GM12878 (cell line): ENCODE data around the gene GRIK4. TPM values are rescaled to one million over a fixed set of nuclear protein-coding genes. Genes with fewer than 3 reads are reported as not detected.

Experiments
- ATAC-seq: fragments of 200-7000 bp; cut with Tn5 transposase; 3 replicates; pipeline ENCODE4 v1.9.1; 2020; ENCODE audit warnings: mild to moderate bottlenecking, moderate library complexity
- BruUV-seq: library from RNA; stranded (reverse); fragments of 400-500 nt; replicated peaks from 2 replicates; lab custom pipeline; 2021; lab: Mats Ljungman, UMichigan
- CTCF ChIA-PET: fragments of 300-600 bp; sonication (Branson Sonifier 250); formaldehyde crosslinking; extraction: SDS; loops from one replicate; lab custom pipeline; 2021; ENCODE audit warnings: inconsistent platforms; lab: Yijun Ruan, JAX
- POLR2A ChIA-PET: fragments of 350-600 bp; formaldehyde crosslinking; extraction: SDS; loops from one replicate; lab custom pipeline; 2021; ENCODE audit warnings: inconsistent platforms; lab: Charles Lee
- RAD21 ChIA-PET: fragments of 300-600 bp; sonication (Branson Sonifier 250); formaldehyde crosslinking; loops from one replicate; lab custom pipeline; 2023; ENCODE audit warnings: antibody characterized with exemption; ENCODE audit not compliant: unreplicated experiment; lab: Charles Lee
- SMC1A ChIA-PET: fragments of 300-600 bp; sonication (Branson Sonifier 250); formaldehyde crosslinking; loops from one replicate; lab custom pipeline; 2023; ENCODE audit not compliant: unreplicated experiment, uncharacterized antibody; lab: Charles Lee
- DNase-seq: peaks from one replicate; pipeline ENCODE4 v3.0.0-alpha.2; 2011; ENCODE audit warnings: low read depth, low spot score
- FAIRE-seq: peaks from 3 replicates; lab custom pipeline; 2011; peaks lifted over from hg19 to GRCh38; lab: Jason Lieb, UNC
- H2AFZ ChIP-seq: 2 replicates; pipeline ENCODE4 v1.6.0; 2011; ENCODE audit warnings: low read depth, low read length, control low read depth; ENCODE audit not compliant: control insufficient read depth
- H3K27ac ChIP-seq: 2 replicates; pipeline ENCODE4 v1.5.1; 2011; ENCODE audit warnings: control low read depth; ENCODE audit not compliant: control insufficient read depth, insufficient read depth
- H3K27me3 ChIP-seq, 2 experiments: replicated peaks in 1 of 2; 2 replicates each; pipeline versions ENCODE4 v1.6.0 to v1.6.1; 2011; ENCODE audit warnings: low read length in 1 of 2; ENCODE audit not compliant: control insufficient read depth in 2 of 2, insufficient read depth in 2 of 2
- H3K36me3 ChIP-seq, 2 experiments: 2 replicates each; pipeline ENCODE4 v1.5.1; 2011; ENCODE audit warnings: low read length in 1 of 2; ENCODE audit not compliant: control insufficient read depth in 2 of 2, insufficient read depth in 2 of 2
- H3K4me1 ChIP-seq: 2 replicates; pipeline ENCODE4 v1.6.1; 2011; ENCODE audit warnings: mild to moderate bottlenecking, low read length, moderate library complexity, mixed read lengths; ENCODE audit not compliant: control insufficient read depth, insufficient read depth
- H3K4me2 ChIP-seq: 2 replicates; pipeline ENCODE4 v1.6.0; 2011; ENCODE audit warnings: control low read depth; ENCODE audit not compliant: control insufficient read depth, insufficient read depth
- H3K4me3 ChIP-seq: fragments of 200-600 bp; sonication (generic); 2 replicates; pipeline ENCODE4 v1.5.1; 2016
- H3K79me2 ChIP-seq: 2 replicates; pipeline ENCODE4 v1.6.0; 2011; ENCODE audit warnings: low read length; ENCODE audit not compliant: control insufficient read depth, insufficient read depth
- H3K9ac ChIP-seq: 2 replicates; pipeline ENCODE4 v1.8.0; 2011; ENCODE audit warnings: low read length, control low read depth, mixed read lengths; ENCODE audit not compliant: control insufficient read depth, insufficient read depth
- H3K9me3 ChIP-seq: replicated peaks from 3 replicates; pipeline ENCODE4 v1.5.1; 2011; ENCODE audit warnings: mild to moderate bottlenecking, low read length; ENCODE audit not compliant: control insufficient read depth, insufficient read depth
- H4K20me1 ChIP-seq: 2 replicates; pipeline ENCODE4 v1.6.0; 2011; ENCODE audit not compliant: control insufficient read depth, insufficient read depth
- ATF3 ChIP-seq: IDR thresholded peaks from 2 replicates; pipeline ENCODE4 v1.6.1; 2011; ENCODE audit warnings: low read depth, mild to moderate bottlenecking, low read length, moderate library complexity, borderline replicate concordance; ENCODE audit errors: extremely low read depth
- BMI1 ChIP-seq: fragments of 450-650 bp; IDR thresholded peaks from 2 replicates; pipeline ENCODE4 v1.6.1; 2016; ENCODE audit warnings: mild to moderate bottlenecking, moderate library complexity, borderline replicate concordance
- DPF2 ChIP-seq: fragments of 450-650 bp; IDR thresholded peaks from 2 replicates; pipeline ENCODE4 v1.6.1; 2017; ENCODE audit warnings: mild to moderate bottlenecking
- EZH2 ChIP-seq: IDR thresholded peaks from 2 replicates; pipeline ENCODE4 v1.6.1; 2012; ENCODE audit warnings: low read depth, mild to moderate bottlenecking, control low read depth, inconsistent platforms, low read length, borderline replicate concordance; ENCODE audit not compliant: control insufficient read depth
- JUND ChIP-seq: IDR thresholded peaks from 2 replicates; pipeline ENCODE4 v1.6.1; 2012; ENCODE audit warnings: low read depth, mild to moderate bottlenecking, low read length, improper control_type of control experiment, moderate library complexity
- MTA3 ChIP-seq: IDR thresholded peaks from 2 replicates; pipeline ENCODE4 v1.6.1; 2012; ENCODE audit warnings: low read length, inconsistent platforms, borderline replicate concordance
- NFIC ChIP-seq: IDR thresholded peaks from 2 replicates; pipeline ENCODE4 v1.6.1; 2012; ENCODE audit warnings: low read depth, mild to moderate bottlenecking, inconsistent platforms, low read length, moderate library complexity
- NFYA ChIP-seq: IDR thresholded peaks from 2 replicates; pipeline ENCODE4 v1.6.1; 2011; ENCODE audit warnings: low read depth, mild to moderate bottlenecking, low read length, improper control_type of control experiment, borderline replicate concordance
- PKNOX1 ChIP-seq: fragments of 450-650 bp; IDR thresholded peaks from 2 replicates; pipeline ENCODE4 v1.6.1; 2016; ENCODE audit warnings: mild to moderate bottlenecking
- POLR2AphosphoS5 ChIP-seq: IDR thresholded peaks from 2 replicates; pipeline ENCODE4 v1.6.1; 2011; ENCODE audit warnings: mild to moderate bottlenecking, low read length, inconsistent platforms
- RAD21 ChIP-seq: IDR thresholded peaks from 2 replicates; pipeline ENCODE4 v1.6.1; 2011; ENCODE audit warnings: mild to moderate bottlenecking, low read depth, low read length, moderate library complexity; ENCODE audit not compliant: insufficient read depth
- RCOR1 ChIP-seq: conservative IDR thresholded peaks from 2 replicates; pipeline ENCODE4 v1.6.1; 2012; ENCODE audit warnings: low read depth, low read length, improper control_type of control experiment
- RUNX3 ChIP-seq: IDR thresholded peaks from 2 replicates; pipeline ENCODE4 v1.6.1; 2012; ENCODE audit warnings: low read length, inconsistent platforms
- SP1 ChIP-seq: IDR thresholded peaks from one replicate; pipeline ENCODE4 v1.6.1; 2011; ENCODE audit warnings: low read depth, low read length
- SPI1 ChIP-seq: IDR thresholded peaks from 2 replicates; pipeline ENCODE4 v1.6.1; 2011; ENCODE audit warnings: low read depth, mild to moderate bottlenecking, low read length, moderate library complexity, borderline replicate concordance; ENCODE audit not compliant: insufficient read depth
- SRF ChIP-seq, 2 experiments: IDR thresholded peaks; 2 replicates each; pipeline ENCODE4 v1.6.1; 2011; ENCODE audit warnings: low read depth in 2 of 2, low read length in 2 of 2, mild to moderate bottlenecking in 1 of 2, moderate library complexity in 1 of 2
- TCF3 ChIP-seq: IDR thresholded peaks from 2 replicates; pipeline ENCODE4 v1.6.1; 2012; ENCODE audit warnings: low read depth, mild to moderate bottlenecking, low read length, borderline replicate concordance; ENCODE audit not compliant: insufficient read depth
- WGBS: methylation state at CpG from one replicate; pipeline ENCODE4 v1.1.6; 2016; ENCODE audit warnings: low lambda C conversion rate; ENCODE audit not compliant: insufficient replicate concordance, insufficient coverage; ENCODE audit errors: missing lambda C conversion rate; 5-methylcytosine and 5-hydroxymethylcytosine counted together
- in situ Hi-C: fragments of 300-500 bp; cut with MboI; formaldehyde crosslinking; loops from 9 replicates; pipeline ENCODE4 v1.14.3; 2018; ENCODE audit warnings: mixed read lengths
- intact Hi-C: fragments of 100-400 bp; cut with micrococcal nuclease; formaldehyde crosslinking; loops from one replicate; pipeline ENCODE4 v1.14.2; 2022; ENCODE audit not compliant: unreplicated experiment
- polyA plus RNA-seq, 11 experiments: library from polyadenylated mRNA; depleted of rRNA in 4 of 11; unstranded in 6 of 11; stranded (reverse) in 5 of 11; fragments of >200 nt; fragmentation: Nextera tagmentation in 4 of 11; fragmentation: Illumina TruSeq in 1 of 11; extraction: Ambion mirVana in 4 of 11; extraction: Trizol in 1 of 11; gene quantifications; 1 replicate in 1 of 11; 2 replicates in 10 of 11; pipeline versions ENCODE4 v1.2.1 to v1.2.3, GENCODE V29; 2011 to 2016; ENCODE audit warnings: inconsistent platforms in 2 of 11, missing spikeins in 2 of 11, low read depth in 1 of 11
- total RNA-seq, 4 experiments: library from RNA; depleted of rRNA in 3 of 4; stranded (reverse); fragments of >200 nt in 3 of 4; fragmentation: Illumina TruSeq in 1 of 4; extraction: Trizol in 1 of 4; gene quantifications; 2 replicates each; pipeline versions ENCODE4 v1.2.1 to v1.2.3, GENCODE V29; 2013 to 2021

Gene GRIK4
- total and polyA plus RNA-seq, 10 of the 15 experiments (the other 5 are each of a cell fraction or from before 2014, with no cell fraction given), result 0.33 to 3.6 (median 0.72) TPM

GRCh38 chr11:120811731-120812130 is 300.2 kb downstream of the GRIK4 start:
- in situ Hi-C loops, result no loop called here
- CTCF ChIA-PET, result no interaction called here
- SMC1A ChIA-PET, result no interaction called here

GRCh38 chr11:120814531-120815318 is 303.2 kb downstream of the GRIK4 start:
- Histone ChIP-seq H4K20me1 (no peaks in the 10 kb centered on the region), H3K79me2 (no peaks in the 10 kb centered on the region), H3K36me3 (no peaks in the 10 kb centered on the region; a peak in 1 of 4 replicates), H3K4me3 (no peak overlapping the region), H3K27me3 (0 out of 4 replicates have a peak, but pooled peaks cover 0 to 2% of the 10 kb centered on the region in 2 experiments), H3K4me2 (no peak overlapping the region), H2AFZ (no peak overlapping the region), H3K27ac (no peak overlapping the region), H3K4me1 (no peaks in the 10 kb centered on the region), H3K9ac (no peak overlapping the region), H3K9me3 (no peaks in the 10 kb centered on the region)
- FAIRE-seq (no peak), ATAC-seq (no peak), DNase-seq (no peak)
- in situ Hi-C loops (no loop called here), intact Hi-C loops (no loop called here)
- ChIA-PET POLR2A (no interaction called here), SMC1A (no interaction called here), CTCF (interaction anchor here (0.7 kb wide), 1 partner anchor 50 kb away, joined by 5 read pairs; no protein-coding TSS in a partner anchor), RAD21 (no interaction called here)
- no TSS peak for BruUV-seq
- 43% methylated on average over 21 of the region's 21 CpGs for WGBS
- TF ChIP-seq SP1 (no peak), ATF3 (no peak), SPI1 (no peak), EZH2 (no peak), RUNX3 (no peak), MTA3 (no peak), PKNOX1 (no peak), POLR2AphosphoS5 (no peak), TCF3 (no peak), BMI1 (no peak)

More at GRCh38 chr11:120811731-120812130, 300.2 kb downstream of the GRIK4 start:
- FAIRE-seq (no peak), ATAC-seq (no peak)
- no peaks in the 10 kb centered on the region for H3K79me2 ChIP-seq
- H3K4me3 ChIP-seq, result no peak overlapping the region
- H3K4me1 ChIP-seq, result no peaks in the 10 kb centered on the region
- no peaks in the 10 kb centered on the region for H4K20me1 ChIP-seq
- H2AFZ ChIP-seq, result no peak overlapping the region
- no peaks in the 10 kb centered on the region; a peak in 2 of 4 replicates for H3K36me3 ChIP-seq
- H3K9me3 ChIP-seq, result no peaks in the 10 kb centered on the region
- H3K27ac ChIP-seq, result no peak overlapping the region
- RAD21 ChIA-PET, result no interaction called here
- no peaks in the 10 kb centered on the region for H3K27me3 ChIP-seq
- BruUV-seq, result no TSS peak
- intact Hi-C loops, result no loop called here
- WGBS, result 25% methylated on average over 5 of the region's 5 CpGs
- TF ChIP-seq RCOR1 (no peak), SRF (IDR thresholded peaks at IDR 0.05; ENCODE audit: low read depth in 2 of 2, low read length in 2 of 2) (no peak), JUND (no peak), NFYA (no peak), DPF2 (no peak), NFIC (no peak), RAD21 (no peak)
- TF ChIP-seq, all 136 proteins: peak for 0
- POLR2A ChIA-PET, result no interaction called here
- H3K4me2 ChIP-seq, result no peak overlapping the region
- DNase-seq, result no peak
- H3K9ac ChIP-seq, result no peak overlapping the region
